ENCODE results near the gene SUSD4.
A peak's percentile ranks its signal among the peaks of the same experiment; 100 is the strongest.
"Not testable (repeated sequence)": the region's sequence is repeated elsewhere in the genome, so short reads cannot be mapped to it uniquely, and the experiment has no call there.

The SUSD4 gene

DNA sequence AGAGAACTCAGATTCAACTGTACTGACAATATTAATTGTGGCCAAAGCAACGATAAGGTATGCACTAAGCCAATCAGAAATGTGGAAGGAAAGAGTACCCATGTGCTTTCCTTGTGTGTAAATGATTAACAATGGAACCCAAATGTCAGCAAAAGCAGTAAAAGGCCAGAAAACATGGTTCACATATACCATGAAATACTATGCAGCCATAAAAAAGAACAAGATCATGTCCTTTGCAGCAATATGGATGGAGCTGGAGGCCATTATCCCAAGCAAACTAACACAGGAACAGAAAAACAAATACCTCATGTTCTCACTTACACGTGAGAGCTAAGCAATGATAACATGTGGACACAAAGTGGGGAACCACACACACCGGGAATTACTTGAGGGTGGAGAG is 78.5 kb downstream of the SUSD4 start:
- no peak for DNase-seq

- DNase-seq = not testable (repeated sequence)
These were observed 80.3 kb downstream of the SUSD4 start for GRCh38 chr1:223283697-223284096.

GRCh38 chr1:223278311-223278710 is 85.7 kb downstream of the SUSD4 start:
- not testable (repeated sequence) for DNase-seq

DNA sequence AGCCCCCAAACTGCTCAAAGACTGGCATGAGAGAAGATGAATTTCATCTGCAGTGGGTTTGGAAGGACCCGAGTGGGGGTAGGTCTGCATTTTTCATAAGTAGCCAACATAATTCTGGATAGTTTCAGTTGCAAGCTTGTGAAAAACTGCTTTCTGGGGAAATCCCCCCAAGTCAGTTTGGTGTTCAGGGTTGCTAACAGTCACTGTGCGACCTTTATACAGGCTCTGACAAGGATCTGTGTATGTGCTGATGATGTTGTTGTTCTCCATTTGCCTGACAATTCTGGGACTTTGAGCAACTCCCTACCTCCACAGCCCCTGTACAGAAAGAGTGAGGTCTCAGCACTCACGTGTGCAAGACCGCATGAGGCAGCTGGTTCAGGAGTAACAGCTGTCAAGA is 87.9 kb downstream of the SUSD4 start:
- DNase-seq = no peak

DNA sequence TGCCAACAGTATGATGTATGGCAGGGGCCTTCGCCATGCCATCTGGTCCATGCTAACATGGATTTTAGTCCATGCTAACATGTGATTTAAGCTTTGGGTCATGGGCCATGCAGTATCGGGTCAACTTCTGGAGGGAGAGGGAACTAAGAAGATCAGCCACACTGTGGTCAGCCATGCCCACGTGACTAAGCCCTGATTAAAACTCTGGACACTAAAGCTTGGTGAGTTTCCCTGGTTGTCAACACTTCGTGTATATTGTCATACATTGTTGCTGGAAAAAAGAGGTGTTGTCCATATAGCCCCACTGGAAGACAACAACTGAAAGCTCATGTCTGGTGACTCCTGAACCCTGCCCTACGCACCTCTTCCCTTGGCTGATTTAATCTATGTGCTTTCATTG is 90.5 kb downstream of the SUSD4 start:
- DNase-seq = no peak

DNA sequence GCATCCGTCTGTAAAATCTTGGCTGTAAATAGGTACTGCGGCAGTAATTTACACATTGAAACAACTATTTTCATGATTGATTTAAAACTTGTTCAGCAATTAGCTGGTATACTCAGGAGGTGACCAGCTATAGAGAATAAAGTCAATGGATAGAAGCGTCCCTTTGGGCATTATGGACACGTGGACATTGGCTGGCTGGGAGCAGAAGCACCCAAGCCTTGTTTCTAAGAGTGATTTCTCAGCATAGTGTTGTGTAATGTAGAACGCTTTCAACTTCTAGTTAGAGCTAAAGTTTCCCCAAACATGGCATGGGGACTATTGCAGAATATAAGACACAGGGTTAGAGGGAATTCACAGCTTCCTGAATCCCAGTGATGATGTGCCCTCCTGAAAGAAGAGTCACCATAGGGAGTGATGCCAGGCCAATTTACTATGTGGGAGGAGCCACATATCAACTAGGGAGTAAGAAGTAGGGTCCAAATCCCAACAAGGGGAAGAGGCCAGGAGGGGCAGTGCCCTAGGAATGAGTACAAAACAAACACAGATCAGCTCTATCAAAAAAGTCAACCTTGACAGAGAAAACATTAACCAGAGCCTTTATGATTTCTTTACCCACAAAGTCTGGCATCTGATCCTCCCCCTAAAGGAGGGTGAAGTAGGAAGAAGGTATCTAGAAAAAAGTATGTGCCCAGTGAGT is 92.7 kb downstream of the SUSD4 start:
- DNase-seq = no peak

DNA sequence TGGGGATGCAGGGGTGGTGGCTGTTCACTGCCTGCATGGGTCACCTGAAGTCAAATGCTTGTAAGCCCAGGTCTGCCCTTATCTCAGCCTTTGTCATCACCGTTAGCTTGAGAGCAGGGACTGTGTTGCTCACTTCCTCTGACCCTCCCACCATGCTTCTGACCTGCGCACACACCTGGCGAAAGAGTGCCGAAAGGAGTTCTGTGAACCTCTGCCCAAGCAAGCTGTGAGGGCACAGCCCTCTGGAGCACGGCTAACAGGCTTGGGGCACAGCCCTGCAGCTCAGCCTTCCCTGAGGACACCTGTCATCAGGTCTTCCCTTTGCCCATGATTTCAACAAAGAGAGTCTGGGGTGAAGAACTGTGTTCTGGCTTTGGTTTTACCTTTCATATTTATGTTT is 93.8 kb downstream of the SUSD4 start:
- DNase-seq = no peak

- no peak for DNase-seq
These were observed 95.0 kb downstream of the SUSD4 start for GRCh38 chr1:223269006-223269405.

DNA sequence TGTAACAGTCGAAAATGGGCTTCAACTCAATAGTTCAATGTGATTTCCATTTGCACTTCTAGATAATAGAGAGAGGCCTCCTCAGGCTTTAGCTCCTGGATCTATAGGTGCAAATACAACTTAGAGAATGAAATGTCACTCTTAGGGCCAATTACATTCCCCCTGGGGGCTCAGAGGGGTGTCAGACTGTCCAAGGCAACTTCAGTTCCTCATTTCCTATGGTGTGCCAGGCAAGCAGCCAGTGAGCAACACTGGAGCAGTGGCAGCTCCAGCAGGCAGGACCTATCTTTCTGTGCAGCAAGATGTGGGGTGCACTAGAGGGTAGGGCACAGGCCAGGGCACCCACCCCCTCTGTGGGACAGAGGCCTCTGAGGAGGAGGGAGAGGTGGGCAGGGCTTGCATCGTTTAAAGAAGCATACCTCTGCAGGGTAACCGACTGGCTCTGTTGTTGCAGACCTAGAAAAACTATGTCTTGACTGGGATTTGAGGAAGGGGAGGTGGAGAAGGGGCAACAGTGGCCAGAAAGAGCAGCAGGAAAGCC is 97.3 kb downstream of the SUSD4 start:
- no peak for DNase-seq

DNA sequence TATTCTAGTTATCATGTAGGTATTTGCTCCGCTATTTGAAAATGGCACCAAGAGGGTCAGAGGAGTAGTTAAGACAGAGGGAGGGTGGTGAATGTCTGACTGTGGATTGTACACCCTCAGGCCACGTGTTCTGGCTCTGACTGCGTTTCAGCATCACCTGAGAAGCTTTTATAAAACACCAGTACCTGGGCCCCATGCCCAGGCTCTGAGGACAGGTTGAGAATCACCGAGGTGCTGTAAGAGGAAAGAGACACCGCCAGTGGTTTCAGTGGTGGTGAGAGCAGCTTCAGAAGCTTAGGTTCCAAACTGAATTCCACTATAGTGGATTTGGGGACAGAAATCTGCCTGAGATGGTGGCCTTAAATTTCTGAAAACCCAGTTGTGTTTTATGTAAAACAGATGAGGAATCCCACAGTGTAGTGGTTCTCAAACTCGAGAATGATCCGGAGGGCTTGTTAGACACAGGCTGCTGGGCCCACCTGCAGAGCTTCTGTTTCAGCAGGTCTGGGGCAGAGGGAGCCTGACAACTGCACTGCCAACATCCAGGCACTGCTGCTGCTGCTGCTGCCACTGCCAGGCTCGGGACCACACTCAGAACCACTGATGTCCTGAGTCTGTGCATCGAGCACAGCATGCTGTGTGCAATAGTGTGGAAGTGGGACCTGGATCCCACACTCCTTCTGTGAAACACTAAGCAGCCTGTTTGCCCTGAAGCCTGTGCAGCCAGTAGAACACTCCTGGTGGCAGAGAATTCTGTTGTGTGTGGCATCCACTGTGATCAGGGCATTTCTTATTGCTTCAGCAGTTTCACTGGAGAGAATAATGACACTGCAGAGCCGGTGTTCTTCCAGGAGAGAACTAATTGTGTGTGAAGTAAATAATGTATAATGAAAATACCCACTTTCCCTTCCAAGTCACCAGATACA is 98.7 kb downstream of the SUSD4 start:
- DNase-seq = no peak

GRCh38 chr1:223264529-223264928 is 99.4 kb downstream of the SUSD4 start:
- no peak for DNase-seq

GRCh38 chr1:223261914-223262313 is 102.1 kb downstream of the SUSD4 start:
- DNase-seq = no peak

DNA sequence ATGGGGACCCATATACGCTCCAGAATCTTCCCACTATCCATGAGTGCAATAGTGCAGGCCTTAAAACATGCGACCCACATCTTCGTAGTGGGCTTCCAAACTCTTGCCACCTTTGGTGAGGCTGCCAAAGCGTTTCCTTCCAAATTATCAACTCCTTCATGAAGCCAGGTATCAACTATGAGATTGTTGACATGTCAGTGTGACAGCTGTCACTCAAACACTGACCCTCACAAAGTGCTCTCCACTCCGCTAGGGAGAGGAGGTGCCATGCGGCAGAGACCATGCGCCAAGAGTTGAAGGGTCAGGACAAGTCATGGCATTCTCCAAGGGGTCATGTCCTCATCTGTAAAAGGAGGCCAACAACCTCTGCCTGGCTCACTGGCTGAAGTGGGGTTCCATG is 103.3 kb downstream of the SUSD4 start:
- no peak for DNase-seq

DNA sequence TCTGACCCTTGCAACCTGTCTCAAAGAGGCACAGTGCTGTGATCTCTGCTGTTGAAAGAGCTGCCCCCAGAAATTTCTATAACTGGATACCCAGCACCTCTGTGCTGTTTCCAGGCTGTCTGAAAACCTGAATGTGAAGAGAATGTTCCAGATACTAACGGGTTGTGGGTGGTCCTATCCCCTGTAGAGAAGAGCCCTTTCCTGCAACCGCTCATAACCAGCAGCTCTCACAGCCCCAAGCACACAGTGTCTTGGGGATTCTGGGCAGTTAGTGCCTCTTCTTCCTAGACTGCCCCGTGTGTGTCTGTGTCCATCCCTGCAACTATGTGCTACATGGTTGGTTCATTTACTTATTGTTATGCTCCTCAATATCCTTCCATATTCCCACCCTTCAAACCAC is 104.5 kb downstream of the SUSD4 start:
- no peak for DNase-seq

DNA sequence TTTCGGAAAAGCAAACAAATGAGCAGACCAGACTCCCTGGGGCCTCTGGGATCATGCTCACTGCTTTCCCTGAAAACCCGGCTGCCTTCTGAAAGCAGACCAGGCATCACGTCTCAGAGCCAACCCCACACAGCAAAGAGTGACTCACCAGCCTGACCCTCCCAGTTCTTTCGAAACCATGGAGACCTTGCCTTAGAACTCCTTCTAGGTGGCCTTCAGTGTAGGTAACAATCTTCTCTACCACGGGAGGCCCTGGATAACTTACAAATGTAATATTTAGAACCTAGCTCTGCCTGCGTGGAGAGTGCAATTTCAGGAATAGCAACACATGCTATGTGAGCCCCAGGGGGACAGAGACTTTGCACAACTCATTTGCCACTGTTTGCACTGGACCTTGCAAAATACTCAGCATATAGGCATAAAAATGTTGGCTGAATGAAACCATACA is 105.2 kb downstream of the SUSD4 start:
- peak; percentile 86 for DNase-seq

GRCh38 chr1:223257856-223258550 is 106.0 kb downstream of the SUSD4 start:
- no peak for DNase-seq

- no peak for DNase-seq
These were observed 107.9 kb downstream of the SUSD4 start for GRCh38 chr1:223256034-223256433.

DNA sequence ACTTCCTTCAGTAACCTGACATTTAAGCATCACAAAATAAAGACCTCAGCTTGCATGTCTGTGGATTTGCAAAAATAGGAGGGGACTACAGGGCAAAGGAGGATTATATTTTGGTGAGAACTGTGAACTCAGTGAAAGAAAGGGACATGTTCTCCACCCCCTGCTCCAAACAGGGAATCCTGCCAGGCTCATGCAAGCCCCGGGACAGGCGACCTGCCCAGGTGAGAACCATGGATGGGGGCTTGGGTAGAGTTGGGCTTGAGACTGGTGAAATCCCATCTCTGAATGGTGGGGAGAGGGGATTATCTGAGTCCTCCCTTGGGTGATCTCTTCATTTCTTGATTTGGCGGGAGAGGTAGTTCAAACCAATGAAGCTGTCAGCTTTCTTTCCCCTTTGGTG is 110.1 kb downstream of the SUSD4 start:
- DNase-seq = no peak

DNA sequence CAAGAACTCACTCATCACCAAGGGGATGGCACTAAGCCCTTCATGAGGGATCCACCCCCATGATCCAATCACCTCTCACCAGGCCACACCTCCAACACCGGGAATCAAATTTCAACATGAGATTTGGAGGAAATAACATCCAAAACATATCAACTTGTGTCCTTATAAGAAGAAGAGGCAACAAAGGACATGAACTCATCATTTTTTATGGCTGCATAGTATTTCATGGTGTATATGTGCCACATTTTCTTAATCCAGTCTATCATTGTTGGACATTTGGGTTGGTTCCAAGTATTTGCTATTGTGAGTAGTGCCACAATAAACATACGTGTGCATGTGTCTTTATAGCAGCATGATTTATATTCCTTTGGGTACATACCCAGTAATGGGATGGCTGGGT is 112.6 kb downstream of the SUSD4 start:
- DNase-seq = not testable (repeated sequence)

DNA sequence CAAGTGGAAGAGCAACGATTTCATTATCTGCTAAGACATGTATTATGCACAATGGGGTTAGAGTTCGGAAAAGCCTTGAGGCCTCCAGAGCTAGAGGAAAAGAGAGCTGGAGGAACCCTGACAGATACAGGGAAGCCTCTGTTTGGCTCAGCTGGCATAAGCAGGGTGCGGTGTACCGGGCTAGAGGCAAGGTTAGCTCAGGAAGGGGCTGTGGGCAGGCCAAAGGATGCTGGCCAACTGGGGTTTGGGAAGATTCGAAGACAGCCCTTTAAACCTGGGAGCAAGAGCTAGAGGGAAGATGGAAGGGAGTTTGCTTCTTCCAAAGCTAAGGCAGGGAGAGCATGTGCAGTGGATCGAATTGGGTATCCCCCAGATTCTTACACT is 113.4 kb downstream of the SUSD4 start:
- DNase-seq = peak; percentile 32

GRCh38 chr1:223249854-223250631 is 113.9 kb downstream of the SUSD4 start:
- no peak for DNase-seq

GRCh38 chr1:223248770-223249140 is 115.2 kb downstream of the SUSD4 start:
- DNase-seq = peak; percentile 42

All from islet precursor cell (in vitro differentiated cells).